H1 (cell line): ENCODE data around the gene TMEM151B. TPM values are rescaled to one million over a fixed set of nuclear protein-coding genes. Genes with fewer than 3 reads are reported as not detected.

Experiments
- CTCF ChIA-PET: fragments of 300-600 bp; sonication (Branson Sonifier 250); formaldehyde crosslinking; loops from one replicate; lab custom pipeline; 2021; ENCODE audit not compliant: partially characterized antibody; lab: Charles Lee
- POLR2A ChIA-PET: fragments of 300-600 bp; sonication (Branson Sonifier 250); formaldehyde crosslinking; loops from one replicate; lab custom pipeline; 2021; ENCODE audit warnings: inconsistent platforms; ENCODE audit not compliant: partially characterized antibody; lab: Charles Lee
- DNase-seq, 2 experiments: peaks; one replicate each; pipeline versions ENCODE4 v3.0.0 to v3.0.0-alpha.2; 2010 to 2022; ENCODE audit warnings: low spot score in 2 of 2, low read depth in 1 of 2, mixed read lengths in 1 of 2
- FAIRE-seq: peaks from 2 replicates; lab custom pipeline; 2011; peaks lifted over from hg19 to GRCh38; lab: Jason Lieb, UNC
- H2AFZ ChIP-seq: 2 replicates; pipeline ENCODE4 v1.8.1; 2012; ENCODE audit warnings: low read length, inconsistent platforms
- H2AK5ac ChIP-seq: 2 replicates; pipeline ENCODE4 v1.6.1; 2013; ENCODE audit warnings: low read depth, low read length
- H2BK120ac ChIP-seq: replicated peaks from 2 replicates; pipeline ENCODE3; 2013; ENCODE audit warnings: low read depth, low read length, inconsistent platforms
- H2BK12ac ChIP-seq: 2 replicates; pipeline ENCODE4 v1.6.1; 2013; ENCODE audit warnings: low read depth, low read length
- H2BK15ac ChIP-seq: 2 replicates; pipeline ENCODE4 v1.6.1; 2013; ENCODE audit warnings: low read length
- H2BK20ac ChIP-seq: 2 replicates; pipeline ENCODE4 v1.6.1; 2013; ENCODE audit warnings: low read length
- H2BK5ac ChIP-seq: 2 replicates; pipeline ENCODE4 v1.6.1; 2013; ENCODE audit warnings: low read depth, low read length
- H3K14ac ChIP-seq: 2 replicates; pipeline ENCODE4 v1.6.1; 2013; ENCODE audit warnings: inconsistent platforms; ENCODE audit not compliant: insufficient read length
- H3K18ac ChIP-seq: 2 replicates; pipeline ENCODE4 v1.6.1; 2013; ENCODE audit warnings: low read length; ENCODE audit errors: extremely low read depth
- H3K23ac ChIP-seq: 2 replicates; pipeline ENCODE4 v1.6.1; 2013; ENCODE audit warnings: inconsistent platforms; ENCODE audit not compliant: insufficient read length
- H3K23me2 ChIP-seq: 2 replicates; pipeline ENCODE4 v1.6.1; 2013; ENCODE audit warnings: low read depth, low read length
- H3K27ac ChIP-seq: 2 replicates; pipeline ENCODE4 v1.6.1; 2011; ENCODE audit warnings: low read depth, low read length, inconsistent platforms
- H3K27me3 ChIP-seq, 4 experiments: replicated peaks in 1 of 4; 1 replicate in 1 of 4; 2 replicates in 3 of 4; pipeline versions ENCODE4 v1.6.1 to v1.8.1; 2011 to 2013; ENCODE audit warnings: low read length in 3 of 4, mild to moderate bottlenecking in 3 of 4, inconsistent platforms in 2 of 4, mixed read lengths in 2 of 4, moderate library complexity in 1 of 4; ENCODE audit not compliant: control insufficient read depth in 3 of 4, insufficient read depth in 3 of 4; ENCODE audit errors: extremely low read depth in 1 of 4
- H3K36me3 ChIP-seq, 4 experiments: 2 replicates each; pipeline versions ENCODE4 v1.6.1 to v1.8.1; 2011 to 2013; ENCODE audit warnings: mild to moderate bottlenecking in 4 of 4, low read length in 3 of 4, moderate library complexity in 2 of 4, control low read depth in 1 of 4, inconsistent platforms in 1 of 4; ENCODE audit not compliant: insufficient read depth in 4 of 4, control insufficient read depth in 2 of 4
- H3K4ac ChIP-seq: replicated peaks from 2 replicates; pipeline ENCODE3; 2013; ENCODE audit warnings: low read length, low read depth, mixed read lengths, inconsistent platforms; ENCODE audit not compliant: insufficient read length
- H3K4me1 ChIP-seq, 4 experiments: replicated peaks in 1 of 4; 1 replicate in 1 of 4; 2 replicates in 3 of 4; pipeline versions ENCODE4 v1.6.1 to v1.8.1; 2011 to 2013; ENCODE audit warnings: low read length in 3 of 4, inconsistent platforms in 2 of 4, mixed read lengths in 1 of 4; ENCODE audit not compliant: insufficient read depth in 4 of 4, control insufficient read depth in 3 of 4
- H3K4me2 ChIP-seq, 2 experiments: 2 replicates each; pipeline versions ENCODE4 v1.6.1 to v1.8.1; 2011 to 2013; ENCODE audit warnings: low read depth in 2 of 2, low read length in 2 of 2, control low read depth in 1 of 2, inconsistent platforms in 1 of 2, mild to moderate bottlenecking in 1 of 2; ENCODE audit not compliant: insufficient read depth in 1 of 2
- H3K4me3 ChIP-seq, 4 experiments: fragments of 200-600, 300-600 bp in 1 of 4; sonication (generic), shearing (Covaris generic), sonication (Bioruptor Twin) in 1 of 4; 2 replicates each; pipeline versions ENCODE4 v1.5.1 to v1.8.1; 2011 to 2016; ENCODE audit warnings: low read length in 4 of 4, low read depth in 3 of 4, control low read depth in 2 of 4, inconsistent platforms in 2 of 4, mild to moderate bottlenecking in 2 of 4, mixed read lengths in 1 of 4, moderate library complexity in 1 of 4; ENCODE audit not compliant: insufficient read depth in 2 of 4; ENCODE audit errors: extremely low read depth in 1 of 4
- H3K56ac ChIP-seq: replicated peaks from 2 replicates; pipeline ENCODE3; 2013; ENCODE audit warnings: low read depth, mild to moderate bottlenecking, mixed read lengths, low read length, inconsistent platforms; ENCODE audit not compliant: insufficient read length
- H3K79me1 ChIP-seq: 2 replicates; pipeline ENCODE4 v1.6.1; 2013; ENCODE audit warnings: low read depth, low read length, control low read depth
- H3K79me2 ChIP-seq, 2 experiments: 2 replicates each; pipeline versions ENCODE4 v1.6.1 to v1.8.1; 2012 to 2013; ENCODE audit warnings: low read length in 2 of 2, mild to moderate bottlenecking in 2 of 2, inconsistent platforms in 1 of 2; ENCODE audit not compliant: insufficient read depth in 2 of 2, control insufficient read depth in 1 of 2
- H3K9ac ChIP-seq, 4 experiments: replicated peaks in 1 of 4; 1 replicate in 1 of 4; 2 replicates in 3 of 4; pipeline versions ENCODE4 v1.6.1 to v1.8.1; 2011 to 2013; ENCODE audit warnings: low read depth in 3 of 4, low read length in 3 of 4, control low read depth in 2 of 4, mild to moderate bottlenecking in 2 of 4, moderate library complexity in 2 of 4, inconsistent platforms in 1 of 4; ENCODE audit errors: extremely low read depth in 1 of 4
- H3K9me3 ChIP-seq, 2 experiments: 2 replicates each; pipeline versions ENCODE4 v1.6.1 to v1.8.1; 2012 to 2013; ENCODE audit warnings: mild to moderate bottlenecking in 2 of 2, moderate library complexity in 2 of 2, control low read depth in 1 of 2, inconsistent platforms in 1 of 2, low read depth in 1 of 2, low read length in 1 of 2, mixed read lengths in 1 of 2; ENCODE audit not compliant: insufficient read depth in 2 of 2
- H4K20me1 ChIP-seq, 2 experiments: replicated peaks in 1 of 2; 2 replicates each; pipeline versions ENCODE3 to v1.8.1; 2011 to 2013; ENCODE audit warnings: inconsistent platforms in 2 of 2, low read length in 2 of 2, mild to moderate bottlenecking in 1 of 2; ENCODE audit not compliant: insufficient read depth in 2 of 2, control insufficient read depth in 1 of 2
- H4K5ac ChIP-seq: 2 replicates; pipeline ENCODE4 v1.6.1; 2013; ENCODE audit warnings: low read length, low read depth, mixed read lengths, inconsistent platforms; ENCODE audit not compliant: insufficient read length
- H4K8ac ChIP-seq: 2 replicates; pipeline ENCODE4 v1.8.0; 2013; ENCODE audit warnings: mild to moderate bottlenecking, moderate library complexity, low read length, inconsistent platforms; ENCODE audit not compliant: insufficient read depth; ENCODE audit errors: extremely low read depth
- H4K91ac ChIP-seq: replicated peaks from 2 replicates; pipeline ENCODE3; 2013; ENCODE audit warnings: low read length, mixed read lengths, inconsistent platforms; ENCODE audit not compliant: insufficient read length
- CHD1 ChIP-seq: IDR thresholded peaks from 2 replicates; pipeline ENCODE4 v1.6.1; 2012; ENCODE audit warnings: low read depth, low read length, improper control_type of control experiment
- CHD2 ChIP-seq: IDR thresholded peaks from 2 replicates; pipeline ENCODE4 v1.6.1; 2012; ENCODE audit warnings: low read length, improper control_type of control experiment
- CTBP2 ChIP-seq: IDR thresholded peaks from 2 replicates; pipeline ENCODE4 v1.7.0; 2011; ENCODE audit warnings: borderline replicate concordance, mild to moderate bottlenecking, moderate library complexity, mixed read lengths, low read length; ENCODE audit not compliant: insufficient read depth, insufficient read length
- EP300 ChIP-seq, 2 experiments: IDR thresholded peaks; 1 replicate in 1 of 2; 2 replicates in 1 of 2; pipeline ENCODE4 v1.6.1; 2011 to 2012; ENCODE audit warnings: low read depth in 2 of 2, low read length in 2 of 2, mild to moderate bottlenecking in 2 of 2, borderline replicate concordance in 1 of 2, inconsistent platforms in 1 of 2, moderate library complexity in 1 of 2
- JUN ChIP-seq: IDR thresholded peaks from 2 replicates; pipeline ENCODE4 v1.6.1; 2011; ENCODE audit warnings: low read depth, mild to moderate bottlenecking, improper control_type of control experiment, low read length
- KDM5A ChIP-seq: fragments of 200-600 bp; IDR thresholded peaks from 2 replicates; pipeline ENCODE4 v1.7.1; 2012; ENCODE audit warnings: mild to moderate bottlenecking, low read length, inconsistent platforms, mixed read lengths
- RBBP5 ChIP-seq: IDR thresholded peaks from 2 replicates; pipeline ENCODE4 v1.7.1; 2012; ENCODE audit warnings: low read depth, mild to moderate bottlenecking, inconsistent platforms, low read length, moderate library complexity, borderline replicate concordance
- RNF2 ChIP-seq: fragments of 200-900, 300-1000 bp; sonication (generic); IDR thresholded peaks from 2 replicates; pipeline ENCODE4 v1.7.1; 2016; ENCODE audit warnings: borderline replicate concordance, low read depth, mild to moderate bottlenecking, antibody characterized with exemption, low read length; ENCODE audit not compliant: poor library complexity, severe bottlenecking; ENCODE audit errors: missing control alignments
- SIRT6 ChIP-seq: IDR thresholded peaks from one replicate; pipeline ENCODE4 v1.7.1; 2012; ENCODE audit warnings: low read length, inconsistent platforms
- TEAD4 ChIP-seq: IDR thresholded peaks from 2 replicates; pipeline ENCODE4 v1.6.1; 2012; ENCODE audit warnings: low read depth, low read length, inconsistent platforms, mixed read lengths
- ZNF274 ChIP-seq: IDR thresholded peaks from 2 replicates; pipeline ENCODE4 v1.7.0; 2012; ENCODE audit warnings: low read length, borderline replicate concordance; ENCODE audit errors: extremely low read depth
- WGBS, 2 experiments: shearing (Covaris generic) in 1 of 2; methylation state at CpG; one replicate each; pipeline versions ENCODE4 v1.1.6 to v1.1.7; 2013 to 2015; ENCODE audit warnings: low lambda C conversion rate in 2 of 2, mixed read lengths in 2 of 2, inconsistent platforms in 1 of 2, low coverage in 1 of 2, missing lambda C conversion rate in 1 of 2; ENCODE audit not compliant: insufficient replicate concordance in 2 of 2, insufficient coverage in 1 of 2, insufficient read length in 1 of 2; ENCODE audit errors: extremely low coverage in 1 of 2, missing lambda C conversion rate in 1 of 2; 5-methylcytosine and 5-hydroxymethylcytosine counted together
- polyA plus RNA-seq, 7 experiments: library from polyadenylated mRNA; depleted of rRNA in 3 of 7; stranded (reverse) in 5 of 7; unstranded in 2 of 7; fragments of >200 nt in 5 of 7; fragments of 200-250 nt in 2 of 7; gene quantifications; 1 replicate in 5 of 7; 2 replicates in 1 of 7; 4 replicates in 1 of 7; pipeline versions ENCODE4 v1.2.1 to v1.2.3, GENCODE V29; 2011 to 2013; ENCODE audit warnings: missing spikeins in 2 of 7, mixed read lengths in 2 of 7
- total RNA-seq: library from RNA; stranded (reverse); fragmentation: NEBNext Ultra II Directional; extraction: Animal tissue kit (Norgen Biotek cat#: 25700); gene quantifications from 2 replicates; pipeline ENCODE4 v1.2.1, GENCODE V29; 2021

The TMEM151B gene
- total and polyA plus RNA-seq, 2 of the 8 experiments (the other 6 are each of a cell fraction or from before 2014, with no cell fraction given) = 8.0 to 15.5 TPM

DNA sequence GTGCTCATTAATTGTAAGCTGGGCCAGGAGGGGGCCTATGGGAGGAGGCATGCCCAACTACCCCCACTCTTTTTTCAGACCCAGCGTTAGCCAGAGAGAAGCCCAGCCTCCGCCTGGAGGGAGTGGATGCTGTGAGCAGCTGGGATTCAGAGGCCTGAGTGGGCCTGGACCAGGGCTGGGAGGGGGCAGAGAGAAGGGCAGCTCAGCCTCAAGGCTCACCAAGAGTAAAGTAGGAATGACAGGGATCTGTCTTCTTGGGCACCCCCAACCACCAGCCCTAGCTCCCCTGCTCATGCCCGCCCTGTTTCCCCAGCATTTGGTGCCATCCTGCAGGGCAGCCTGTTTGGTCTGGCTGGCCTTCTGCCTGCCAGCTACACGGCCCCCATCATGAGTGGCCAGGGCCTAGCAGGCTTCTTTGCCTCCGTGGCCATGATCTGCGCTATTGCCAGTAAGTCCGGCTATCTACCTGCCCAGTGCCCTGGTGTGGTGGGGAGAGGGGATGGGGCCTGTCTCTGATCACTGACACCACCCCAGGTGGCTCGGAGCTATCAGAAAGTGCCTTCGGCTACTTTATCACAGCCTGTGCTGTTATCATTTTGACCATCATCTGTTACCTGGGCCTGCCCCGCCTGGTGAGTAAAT is 40.1 kb upstream of the TMEM151B start:
- no peak overlapping the region for H3K23ac ChIP-seq
- H3K18ac ChIP-seq = no peak overlapping the region
- no peak overlapping the region for H3K9ac ChIP-seq
- CTCF ChIA-PET = interaction anchor here (0.9 to 19.4 kb wide), 10 partner anchors 12 to 134 kb away, joined by 3 to 287 read pairs (median 4); no protein-coding TSS in a partner anchor
- no peak overlapping the region for H2BK5ac ChIP-seq
- H3K4me2 ChIP-seq = no peak overlapping the region
- H3K79me1 ChIP-seq = peaks cover 29% of the 10 kb centered on the region
- no peak overlapping the region for H4K8ac ChIP-seq
- H3K27ac ChIP-seq = no peak overlapping the region
- H2AFZ ChIP-seq = no peak overlapping the region
- 93% methylated on average over 10 of the region's 10 CpGs; no CpG with 5 or more reads in 1 of the 2 experiments for WGBS, 2 experiments
- H4K20me1 ChIP-seq = peaks cover 31 to 40% of the 10 kb centered on the region in 2 experiments
- H3K4me1 ChIP-seq = peaks cover 8 to 27% (median 18%) of the 10 kb centered on the region in 4 experiments
- no peak overlapping the region for H4K91ac ChIP-seq
- peaks cover 4 to 36% of the 10 kb centered on the region in 2 experiments; a peak in 3 of 4 replicates for H3K79me2 ChIP-seq
- no peak overlapping the region for H3K14ac ChIP-seq
- H2AK5ac ChIP-seq = no peak overlapping the region
- H3K27me3 ChIP-seq = no peaks in the 10 kb centered on the region
- no peaks in the 10 kb centered on the region; the same call in 1 of the 2 replicates for H3K23me2 ChIP-seq
- H2BK15ac ChIP-seq = no peak overlapping the region
- POLR2A ChIA-PET = interaction anchor here (1.0 to 21.0 kb wide), 7 partner anchors 8 to 49 kb away, joined by 3 to 477 read pairs (median 4); partner anchors contain the start of genes HSP90AB1, MYMX and SLC35B2
- peaks cover 29 to 58% (median 48%) of the 10 kb centered on the region in 4 experiments for H3K36me3 ChIP-seq
- no peak overlapping the region for H2BK120ac ChIP-seq
- H2BK12ac ChIP-seq = no peak overlapping the region
- no peaks in the 10 kb centered on the region for H3K9me3 ChIP-seq
- H3K4me3 ChIP-seq = no peak overlapping the region
- no peak overlapping the region for H2BK20ac ChIP-seq
- no peak overlapping the region for H3K56ac ChIP-seq
- DNase-seq (no peak), FAIRE-seq (no peak)
- H3K4ac ChIP-seq = no peak overlapping the region
- H4K5ac ChIP-seq = no peak overlapping the region
- TF ChIP-seq KDM5A (no peak), CTBP2 (no peak), CHD2 (no peak), RBBP5 (no peak), JUN (no peak), TEAD4 (no peak), RNF2 (no peak), ZNF274 (no peak), EP300 (IDR thresholded peaks at IDR 0.05; ENCODE audit: borderline replicate concordance in 1 of 2, low read depth in 2 of 2, low read length in 2 of 2) (no peak), CHD1 (no peak), SIRT6 (no peak)
